Neural cell (in vitro differentiated cells): Measurements from ENCODE around the gene CAMK2D. TPM values are rescaled to one million over a fixed set of nuclear protein-coding genes. Genes with fewer than 3 reads are reported as not detected.

Source experiments
- H2AFZ ChIP-seq: fragments of 200-600, 300-800 bp; sonication (generic), shearing (Covaris generic); 2 replicates; pipeline ENCODE4 v1.6.0; 2014; ENCODE audit warnings: low read depth, mild to moderate bottlenecking, antibody characterized with exemption, low read length, moderate library complexity
- H3F3A ChIP-seq: fragments of 200-600 bp; shearing (Covaris generic); 2 replicates; pipeline ENCODE4 v1.6.1; 2016; ENCODE audit warnings: mild to moderate bottlenecking, moderate library complexity, mixed read lengths, antibody characterized with exemption, low read length; ENCODE audit not compliant: insufficient read depth, poor library complexity, severe bottlenecking
- H3K27ac ChIP-seq: fragments of 200-600, 300-800 bp; sonication (generic), shearing (Covaris generic); 2 replicates; pipeline ENCODE4 v1.5.1; 2014; ENCODE audit warnings: mild to moderate bottlenecking, low read length, moderate library complexity
- H3K27me3 ChIP-seq: fragments of 300-800, 200-600 bp; sonication (generic), shearing (Covaris generic); 2 replicates; pipeline ENCODE4 v1.6.0; 2014; ENCODE audit warnings: mild to moderate bottlenecking, low read depth, low read length, moderate library complexity; ENCODE audit not compliant: insufficient read depth
- H3K36me3 ChIP-seq: fragments of 300-800, 200-600 bp; sonication (generic), shearing (Covaris generic); 2 replicates; pipeline ENCODE4 v1.5.1; 2014; ENCODE audit warnings: mild to moderate bottlenecking, antibody characterized with exemption, low read length, moderate library complexity; ENCODE audit not compliant: insufficient read depth
- H3K4me2 ChIP-seq: fragments of 300-800, 200-600 bp; sonication (generic), shearing (Covaris generic); 2 replicates; pipeline ENCODE4 v1.6.0; 2014; ENCODE audit warnings: mild to moderate bottlenecking, low read length
- H3K4me3 ChIP-seq: fragments of 300-800, 200-600 bp; sonication (generic), shearing (Covaris generic); 2 replicates; pipeline ENCODE4 v1.5.1; 2014; ENCODE audit warnings: mild to moderate bottlenecking, low read length, moderate library complexity
- H3K79me2 ChIP-seq: fragments of 200-600 bp; shearing (Covaris generic); replicated peaks from 2 replicates; pipeline ENCODE4 v1.6.0; 2014; ENCODE audit warnings: mild to moderate bottlenecking, low read length, moderate library complexity; ENCODE audit not compliant: insufficient read depth
- H3K9ac ChIP-seq: fragments of 300-800, 200-600 bp; sonication (generic), shearing (Covaris generic); 2 replicates; pipeline ENCODE4 v1.6.1; 2016; ENCODE audit warnings: mild to moderate bottlenecking, low read length, mixed read lengths
- H3K9me2 ChIP-seq: fragments of 200-600 bp; shearing (Covaris generic); 2 replicates; pipeline ENCODE4 v1.6.1; 2016; ENCODE audit warnings: mild to moderate bottlenecking, low read length, mixed read lengths; ENCODE audit not compliant: insufficient read depth
- H3K9me3 ChIP-seq: fragments of 200-600, 300-800 bp; sonication (generic), shearing (Covaris generic); 2 replicates; pipeline ENCODE4 v1.6.1; 2016; ENCODE audit warnings: mild to moderate bottlenecking, mixed run types, low read length, moderate library complexity, mixed read lengths
- H4K20me1 ChIP-seq: fragments of 200-600 bp; shearing (Covaris generic); 2 replicates; pipeline ENCODE4 v1.6.1; 2016; ENCODE audit warnings: mild to moderate bottlenecking, mixed run types; ENCODE audit not compliant: insufficient read depth
- EP300 ChIP-seq: fragments of 450-650 bp; conservative IDR thresholded peaks from 2 replicates; pipeline ENCODE4 v1.6.1; 2014; ENCODE audit warnings: antibody characterized with exemption, mild to moderate bottlenecking, moderate library complexity; ENCODE audit not compliant: poor library complexity, severe bottlenecking
- EZH2 ChIP-seq: fragments of 200-600, 300-800 bp; shearing (Covaris generic), sonication (generic); IDR thresholded peaks from 2 replicates; pipeline ENCODE4 v1.6.1; 2014; ENCODE audit warnings: antibody characterized with exemption, low read length, borderline replicate concordance, mild to moderate bottlenecking; ENCODE audit not compliant: insufficient read depth, poor library complexity, severe bottlenecking
- MXI1 ChIP-seq: fragments of 450-650 bp; conservative IDR thresholded peaks from 2 replicates; pipeline ENCODE4 v1.6.1; 2014; ENCODE audit warnings: antibody characterized with exemption, mild to moderate bottlenecking; ENCODE audit not compliant: poor library complexity, severe bottlenecking
- POLR2AphosphoS5 ChIP-seq: IDR thresholded peaks from 2 replicates; pipeline ENCODE4 v1.6.1; 2012
- RAD21 ChIP-seq: fragments of 450-650 bp; conservative IDR thresholded peaks from 2 replicates; pipeline ENCODE4 v1.6.1; 2014; ENCODE audit warnings: antibody characterized with exemption, mild to moderate bottlenecking, moderate library complexity
- REST ChIP-seq: IDR thresholded peaks from 2 replicates; pipeline ENCODE4 v1.6.1; 2012; ENCODE audit warnings: borderline replicate concordance
- SMC3 ChIP-seq: fragments of 450-650 bp; conservative IDR thresholded peaks from 2 replicates; pipeline ENCODE4 v1.6.1; 2014; ENCODE audit warnings: antibody characterized with exemption, mild to moderate bottlenecking, moderate library complexity; ENCODE audit not compliant: poor library complexity
- TAF1 ChIP-seq: IDR thresholded peaks from 2 replicates; pipeline ENCODE4 v1.6.1; 2012; ENCODE audit warnings: low read depth
- polyA plus RNA-seq: library from polyadenylated mRNA; depleted of rRNA; stranded (reverse); fragments of >200 nt; gene quantifications from 2 replicates; pipeline ENCODE4 v1.2.3, GENCODE V29; 2014
- TF ChIP-seq, protein P1 (sequence below): fragments of 450-650 bp; IDR thresholded peaks from 2 replicates; pipeline ENCODE4 v1.5.1; 2014; ENCODE audit warnings: antibody characterized with exemption, mild to moderate bottlenecking, moderate library complexity; ENCODE audit not compliant: poor library complexity, severe bottlenecking

Gene CAMK2D
- polyA plus RNA-seq, 1 donor from 2014 or later: 27.1 TPM

DNA sequence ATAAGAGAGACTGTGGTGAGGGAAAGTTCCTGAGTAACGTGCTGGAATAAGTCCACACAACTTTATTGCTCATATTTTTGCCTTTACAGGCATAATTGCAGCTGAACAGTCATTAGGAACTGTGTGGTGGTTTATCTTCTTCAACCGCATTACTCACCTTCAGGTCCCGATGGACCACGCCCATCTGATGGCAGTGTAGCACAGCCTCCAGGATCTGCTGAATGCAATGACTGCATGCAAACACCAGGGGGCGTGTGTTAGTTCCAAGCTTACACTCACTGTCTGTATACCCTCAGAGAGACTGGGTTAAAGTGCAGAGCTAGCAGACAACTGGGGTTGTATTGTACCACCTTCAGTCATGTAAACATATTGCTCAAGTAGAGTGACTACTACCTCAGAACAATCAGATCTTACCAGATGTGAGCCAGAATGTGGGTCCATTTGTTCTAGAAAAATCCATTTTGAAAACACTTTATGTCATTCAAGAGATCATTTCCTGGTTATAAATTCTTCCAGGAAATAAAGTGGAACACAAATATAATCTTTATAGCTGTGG, 214.0 kb downstream of the CAMK2D start:
- H2AFZ ChIP-seq: no peak overlapping the region
- H3K36me3 ChIP-seq: no peaks in the 10 kb centered on the region
- no peaks in the 10 kb centered on the region for H3K9me2 ChIP-seq
- TF ChIP-seq REST (no peak), TAF1 (no peak), RAD21 (peak; percentile 77), SMC3 (peak; percentile 88)
- TF ChIP-seq, protein P1, sequence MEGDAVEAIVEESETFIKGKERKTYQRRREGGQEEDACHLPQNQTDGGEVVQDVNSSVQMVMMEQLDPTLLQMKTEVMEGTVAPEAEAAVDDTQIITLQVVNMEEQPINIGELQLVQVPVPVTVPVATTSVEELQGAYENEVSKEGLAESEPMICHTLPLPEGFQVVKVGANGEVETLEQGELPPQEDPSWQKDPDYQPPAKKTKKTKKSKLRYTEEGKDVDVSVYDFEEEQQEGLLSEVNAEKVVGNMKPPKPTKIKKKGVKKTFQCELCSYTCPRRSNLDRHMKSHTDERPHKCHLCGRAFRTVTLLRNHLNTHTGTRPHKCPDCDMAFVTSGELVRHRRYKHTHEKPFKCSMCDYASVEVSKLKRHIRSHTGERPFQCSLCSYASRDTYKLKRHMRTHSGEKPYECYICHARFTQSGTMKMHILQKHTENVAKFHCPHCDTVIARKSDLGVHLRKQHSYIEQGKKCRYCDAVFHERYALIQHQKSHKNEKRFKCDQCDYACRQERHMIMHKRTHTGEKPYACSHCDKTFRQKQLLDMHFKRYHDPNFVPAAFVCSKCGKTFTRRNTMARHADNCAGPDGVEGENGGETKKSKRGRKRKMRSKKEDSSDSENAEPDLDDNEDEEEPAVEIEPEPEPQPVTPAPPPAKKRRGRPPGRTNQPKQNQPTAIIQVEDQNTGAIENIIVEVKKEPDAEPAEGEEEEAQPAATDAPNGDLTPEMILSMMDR: peak; percentile 85
- H3K4me2 ChIP-seq: no peak overlapping the region
- H3K79me2 ChIP-seq: no peaks in the 10 kb centered on the region
- no peak overlapping the region for H3K4me3 ChIP-seq
- no peaks in the 10 kb centered on the region for H3K27me3 ChIP-seq
- H3F3A ChIP-seq: no peaks in the 10 kb centered on the region
- H4K20me1 ChIP-seq: no peaks in the 10 kb centered on the region
- no peaks in the 10 kb centered on the region for H3K9me3 ChIP-seq
- H3K27ac ChIP-seq: no peak overlapping the region
- H3K9ac ChIP-seq: no peak overlapping the region

DNA sequence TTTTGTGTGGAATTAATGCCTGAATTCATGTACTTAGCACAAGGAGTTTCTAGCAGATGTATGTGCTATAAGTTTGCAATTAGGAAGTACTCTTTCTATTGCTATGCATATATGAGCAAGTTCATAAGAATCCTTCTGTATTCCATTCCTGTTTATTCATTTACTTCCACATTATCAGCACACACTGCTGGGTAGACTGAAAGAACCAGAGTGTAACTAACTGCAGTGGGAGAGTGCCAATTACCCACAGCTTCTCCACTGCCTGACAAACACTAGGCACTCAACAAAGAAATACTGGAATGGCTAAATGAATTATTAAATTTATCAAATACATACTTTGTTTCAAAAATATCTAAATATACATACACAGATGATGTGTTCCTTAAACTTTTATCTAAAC, 219.6 kb downstream of the CAMK2D start:
- no peak overlapping the region for H3K27ac ChIP-seq
- H3K9me2 ChIP-seq: no peaks in the 10 kb centered on the region
- H3F3A ChIP-seq: no peaks in the 10 kb centered on the region
- TF ChIP-seq RAD21 (no peak), POLR2AphosphoS5 (no peak), SMC3 (no peak), MXI1 (no peak), REST (no peak), TAF1 (no peak), EZH2 (no peak), EP300 (no peak)
- TF ChIP-seq, protein P1: no peak
- H2AFZ ChIP-seq: no peak overlapping the region
- no peaks in the 10 kb centered on the region for H3K36me3 ChIP-seq
- H3K79me2 ChIP-seq: no peaks in the 10 kb centered on the region
- H3K4me2 ChIP-seq: no peak overlapping the region
- no peak overlapping the region for H3K9ac ChIP-seq
- H3K9me3 ChIP-seq: no peaks in the 10 kb centered on the region
- no peaks in the 10 kb centered on the region for H3K27me3 ChIP-seq
- no peaks in the 10 kb centered on the region for H4K20me1 ChIP-seq
- no peak overlapping the region for H3K4me3 ChIP-seq
